HG03064 (cell line): ENCODE results near the gene PCDH18.
"Not testable (repeated sequence)": the region's sequence is repeated elsewhere in the genome, so short reads cannot be mapped to it uniquely, and the experiment has no call there.

Source experiments
- ATAC-seq: cut with Tn5 transposase; IDR thresholded peaks from one replicate; pipeline ENCODE4 v1.9.1; 2021; ENCODE audit warnings: low read depth; ENCODE audit not compliant: unreplicated experiment

PCDH18 gene

DNA sequence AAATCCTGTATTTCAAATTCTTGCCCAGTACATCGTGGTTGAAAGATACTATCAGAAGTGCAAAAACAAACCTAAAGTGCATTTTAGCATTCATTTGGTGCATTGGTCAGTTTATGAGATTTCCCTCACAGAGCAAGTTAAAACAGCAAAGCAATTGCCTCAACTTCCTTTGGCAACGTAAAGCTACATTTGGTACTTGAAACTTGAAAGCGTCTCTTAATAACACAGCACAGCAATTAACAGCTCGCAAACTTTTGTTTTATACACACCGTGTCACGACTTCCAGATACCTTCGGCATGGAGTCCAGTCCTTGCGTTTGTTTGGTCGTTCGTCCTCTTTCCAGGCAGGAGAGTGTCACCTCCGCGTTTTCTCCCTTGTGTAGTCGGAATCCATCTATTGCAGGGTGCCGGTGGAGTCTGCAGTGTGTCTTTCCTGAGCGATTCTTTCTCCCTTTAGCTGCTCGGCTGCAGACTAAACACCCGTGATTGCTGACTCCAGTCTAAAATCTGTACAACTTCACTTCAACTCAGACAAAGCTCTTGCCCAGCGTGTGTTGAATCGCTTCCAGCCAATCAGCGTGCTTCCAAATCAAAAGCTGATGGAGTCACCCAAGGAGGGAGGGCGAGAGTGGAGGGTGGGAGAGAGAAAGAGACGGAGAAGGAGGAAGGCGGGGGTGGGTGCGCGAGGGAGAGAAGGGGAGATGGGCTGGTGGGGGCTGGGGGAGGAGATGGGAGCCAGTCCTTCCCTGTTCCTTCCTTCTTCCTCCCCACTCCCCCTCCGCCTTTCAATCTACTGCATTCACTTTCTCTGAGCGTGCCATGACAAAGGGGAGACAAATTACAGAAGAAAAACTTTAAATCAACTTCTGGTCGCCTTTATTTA, at the start of gene PCDH18:
Gene PCDH18 (minus strand): TSS at position 509 of the 883 bp plus-strand sequence. CDS start 406 bp downstream, at position 103.
- ATAC-seq = no peak

DNA sequence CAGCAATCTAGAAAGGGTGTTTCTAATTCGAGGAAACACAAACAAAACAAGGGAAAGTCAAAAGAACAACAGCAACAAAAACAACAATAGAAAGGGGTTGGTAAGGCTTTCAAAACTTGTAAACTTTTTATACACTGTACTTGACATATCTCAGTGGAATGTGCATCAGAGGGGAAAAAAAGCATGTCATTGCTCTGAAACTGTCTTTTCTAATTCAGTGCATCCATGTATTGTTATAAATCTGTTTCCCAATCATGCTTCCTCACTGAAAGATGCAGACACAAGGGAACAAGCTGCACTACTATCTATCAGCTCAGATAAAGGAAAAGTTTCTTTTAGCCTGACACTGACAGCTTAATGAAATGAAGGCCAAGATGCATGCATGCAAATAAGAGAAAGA, 44.2 kb upstream of the PCDH18 start:
- ATAC-seq = no peak

DNA sequence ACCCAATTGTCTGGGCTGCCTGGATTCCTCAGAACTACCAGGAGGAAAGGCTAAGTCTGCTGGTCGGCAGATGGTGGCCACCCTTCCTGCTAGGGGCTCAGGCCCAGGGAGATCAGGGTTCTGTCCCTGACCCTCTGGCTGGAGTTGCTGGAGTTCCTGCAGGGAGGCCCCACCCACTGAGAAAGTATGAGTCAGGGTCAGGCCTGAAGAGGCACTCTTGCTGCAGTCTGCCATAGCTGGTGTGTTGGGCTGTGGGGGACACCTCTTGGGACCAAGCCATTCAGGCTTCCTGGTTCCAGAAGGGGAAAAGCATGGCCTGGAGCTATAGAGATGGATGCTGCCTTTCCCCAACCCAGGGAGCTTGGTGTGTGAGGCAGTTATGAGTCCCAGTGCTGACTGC, 40.4 kb upstream of the PCDH18 start:
- no peak for ATAC-seq

GRCh38 chr4:137572163-137572562, 39.9 kb upstream of the PCDH18 start:
- no peak for ATAC-seq

GRCh38 chr4:137559801-137560200, 27.5 kb upstream of the PCDH18 start:
- no peak for ATAC-seq

GRCh38 chr4:137558951-137559350, 26.7 kb upstream of the PCDH18 start:
- ATAC-seq = no peak

DNA sequence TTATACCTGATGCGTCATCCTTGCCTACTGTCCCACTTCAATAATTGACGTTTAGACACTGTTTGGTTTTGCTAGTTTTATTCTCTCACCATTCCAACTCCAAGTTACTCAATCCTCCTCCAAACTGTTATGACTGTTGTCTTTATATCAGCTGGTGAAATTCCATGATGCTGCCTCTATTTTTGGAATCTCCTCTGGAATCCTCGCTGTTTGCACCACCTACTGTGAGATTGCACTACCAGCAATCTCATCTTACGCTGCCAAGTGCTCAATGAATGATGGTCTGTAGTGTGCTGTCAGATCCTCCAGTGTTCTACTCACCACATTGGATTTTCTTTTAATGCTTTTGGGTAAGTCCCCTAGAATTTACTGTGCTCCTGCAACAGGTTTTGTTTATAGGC, 13.2 kb upstream of the PCDH18 start:
- ATAC-seq = no peak

- ATAC-seq = no peak
These were observed 11.4 kb upstream of the PCDH18 start for GRCh38 chr4:137543648-137544047.

GRCh38 chr4:137543198-137543597, 10.9 kb upstream of the PCDH18 start:
- ATAC-seq = no peak

- ATAC-seq = no peak
These were observed 9.8 kb upstream of the PCDH18 start for GRCh38 chr4:137541876-137542646.

- no peak for ATAC-seq
These were observed 8.9 kb upstream of the PCDH18 start for GRCh38 chr4:137541181-137541580.

- ATAC-seq = no peak
These were observed 8.1 kb upstream of the PCDH18 start for GRCh38 chr4:137540356-137540755.

DNA sequence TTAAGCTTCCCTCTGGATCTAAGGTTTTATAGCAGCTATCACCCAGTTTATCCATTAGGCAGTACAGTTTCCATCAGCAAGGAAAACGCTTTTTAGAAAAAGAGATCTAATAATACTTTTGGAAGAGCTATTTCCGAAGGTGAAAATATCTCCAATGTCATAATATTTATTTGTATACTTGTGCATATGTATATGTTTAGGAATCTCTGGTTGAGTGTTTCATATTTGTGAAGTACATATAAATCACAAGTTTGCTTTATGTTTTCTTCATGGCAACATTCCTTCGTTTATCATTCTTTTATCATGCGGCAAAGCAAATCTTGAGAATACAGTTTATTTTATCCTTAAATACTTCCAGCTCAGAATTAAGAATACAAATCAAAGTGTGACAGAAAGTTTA, 6.2 kb upstream of the PCDH18 start:
- ATAC-seq = no peak

- not testable (repeated sequence) for ATAC-seq
These were observed 5.5 kb upstream of the PCDH18 start for GRCh38 chr4:137537807-137538206.

DNA sequence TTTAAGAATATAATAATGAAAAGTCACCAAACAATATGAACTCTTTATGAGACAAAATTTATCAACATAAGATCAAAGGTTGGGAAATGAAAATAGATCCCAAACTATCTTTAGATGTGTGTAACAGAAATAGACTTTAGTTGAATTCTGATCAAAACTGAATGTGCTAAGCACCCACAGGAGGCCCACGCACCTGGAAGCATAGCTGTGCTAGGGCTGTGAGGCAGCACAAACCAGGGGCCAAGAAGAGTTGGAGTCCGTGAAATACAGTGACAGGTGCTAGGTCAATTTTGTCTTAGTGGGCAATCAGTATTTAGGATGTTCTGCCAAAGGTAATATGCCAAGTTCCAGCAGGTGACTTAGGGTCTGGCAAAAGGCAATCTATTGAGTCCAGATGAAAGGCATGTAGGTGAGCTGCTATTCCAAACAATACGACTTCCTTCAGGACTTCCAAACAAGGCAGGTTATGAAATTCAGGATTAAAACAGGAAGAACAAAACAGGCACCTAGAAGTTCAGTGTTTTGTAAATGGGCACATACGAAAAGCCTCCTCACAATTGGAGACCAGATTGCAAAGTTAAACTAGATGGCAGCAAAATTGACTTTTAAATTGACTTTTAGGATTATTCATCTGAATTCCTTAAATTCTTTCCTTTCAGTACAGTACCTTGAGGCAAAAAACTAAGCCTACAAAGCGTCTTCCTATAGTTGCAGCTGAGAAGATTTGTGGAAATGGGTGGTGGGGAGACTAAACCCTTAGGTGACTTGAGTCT, 4.7 kb upstream of the PCDH18 start:
- ATAC-seq = no peak

DNA sequence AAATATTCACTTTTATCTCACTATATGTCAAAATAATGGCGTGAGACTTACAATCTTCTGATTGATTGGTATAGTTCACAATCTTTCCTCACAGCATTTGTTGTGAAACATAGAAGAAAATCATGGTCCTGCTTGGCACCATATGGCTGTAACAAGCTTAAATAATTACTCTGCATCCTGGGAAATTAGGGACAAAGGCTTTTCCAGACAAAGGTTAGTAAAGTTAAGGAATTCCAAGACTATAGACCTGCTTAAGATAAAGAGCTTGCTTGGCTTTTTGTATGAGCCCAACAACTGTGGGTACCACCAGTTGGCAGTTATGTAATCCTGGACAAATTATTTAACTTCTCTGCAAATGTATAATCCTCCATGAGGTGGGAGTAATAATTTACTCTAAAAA, 3.4 kb upstream of the PCDH18 start:
- ATAC-seq = no peak

DNA sequence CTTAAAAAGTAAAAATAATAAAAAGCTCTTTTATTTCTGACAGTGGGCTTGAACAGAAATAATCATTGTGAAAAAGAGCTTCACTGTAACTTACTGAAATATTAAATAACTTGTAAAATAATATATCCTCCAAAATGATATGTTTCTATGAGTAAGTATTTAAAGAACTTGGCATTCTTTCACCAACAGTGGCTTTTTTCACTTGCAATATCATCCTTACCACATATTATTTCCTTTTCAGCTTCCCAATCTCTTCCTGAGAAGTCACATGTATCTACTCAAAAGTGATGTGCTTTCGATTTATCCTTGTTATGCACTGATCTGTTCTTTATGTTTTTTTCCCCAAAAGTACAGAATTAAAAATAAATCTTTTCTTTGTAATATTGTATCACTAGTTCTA, 2.2 kb upstream of the PCDH18 start:
- ATAC-seq = no peak

- ATAC-seq = no peak
These were observed 1.6 kb upstream of the PCDH18 start for GRCh38 chr4:137533855-137534254.

- ATAC-seq = no peak
These were observed 559 bp upstream of the PCDH18 start for GRCh38 chr4:137532869-137533236.

GRCh38 chr4:137531168-137531985, 917 bp downstream of the PCDH18 start:
- no peak for ATAC-seq
